Stimulated activated CD8-positive, alpha-beta memory T cell treated with anti-CD3 and anti-CD28 coated beads, Interleukin-2, amount 100 ng/mL, for 1 hour (primary cell): ENCODE measurements around the gene KCNK16.

Experiments used
- DNase-seq, 2 donors: peaks; one replicate each; pipeline ENCODE4 v3.0.0-alpha.2; 2020; ENCODE audit warnings: low read depth in 2 of 2

Gene KCNK16

DNA sequence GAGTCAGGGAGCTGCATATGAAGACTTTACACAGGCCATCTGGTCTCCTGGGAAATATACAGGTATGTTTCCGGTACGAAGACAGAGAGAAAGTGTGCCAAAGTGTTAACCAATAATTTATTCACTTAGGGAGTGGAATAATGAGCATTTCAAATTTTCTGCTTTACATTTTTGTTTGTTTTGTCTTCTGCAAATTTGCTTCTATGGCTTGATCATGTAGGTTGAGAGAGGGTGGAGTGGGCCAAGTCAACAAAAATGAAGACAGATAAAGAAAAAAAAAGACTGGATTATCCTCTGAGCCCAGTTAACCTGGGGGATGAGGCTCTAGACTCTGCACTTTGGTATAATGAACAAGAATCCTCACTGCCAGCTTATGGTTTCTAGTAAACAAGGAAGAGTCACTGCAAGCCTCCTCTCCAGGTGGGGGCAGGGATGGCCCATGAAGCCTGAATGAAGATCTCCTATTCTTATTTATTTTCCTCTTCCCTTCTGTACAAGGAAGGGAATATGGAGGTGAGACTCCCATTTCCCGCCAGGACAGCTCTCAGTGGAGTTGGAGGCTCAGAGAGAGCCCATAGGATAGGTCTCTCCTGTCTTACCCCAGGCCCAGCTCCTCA is 46.0 kb downstream of the KCNK16 start:
- no peak for DNase-seq

DNA sequence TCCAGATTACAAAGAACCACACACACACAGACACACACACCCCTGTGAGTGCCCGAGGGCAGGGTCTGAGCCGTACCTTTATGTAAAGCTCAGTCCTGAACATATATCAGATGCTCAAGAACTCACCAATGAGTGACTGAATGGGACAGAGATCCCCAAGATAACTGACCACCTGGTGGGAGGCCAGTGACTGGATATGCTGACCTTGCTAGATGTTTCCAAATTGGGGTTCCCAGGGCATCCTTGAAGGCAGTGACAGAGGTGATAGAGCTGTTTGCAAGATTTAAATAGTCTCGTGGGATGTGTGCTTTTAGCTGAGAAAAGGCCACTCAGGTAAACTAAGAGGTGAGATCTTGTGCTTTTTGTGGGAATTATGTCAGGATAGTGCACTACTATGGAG is 47.6 kb downstream of the KCNK16 start:
- no peak for DNase-seq

DNA sequence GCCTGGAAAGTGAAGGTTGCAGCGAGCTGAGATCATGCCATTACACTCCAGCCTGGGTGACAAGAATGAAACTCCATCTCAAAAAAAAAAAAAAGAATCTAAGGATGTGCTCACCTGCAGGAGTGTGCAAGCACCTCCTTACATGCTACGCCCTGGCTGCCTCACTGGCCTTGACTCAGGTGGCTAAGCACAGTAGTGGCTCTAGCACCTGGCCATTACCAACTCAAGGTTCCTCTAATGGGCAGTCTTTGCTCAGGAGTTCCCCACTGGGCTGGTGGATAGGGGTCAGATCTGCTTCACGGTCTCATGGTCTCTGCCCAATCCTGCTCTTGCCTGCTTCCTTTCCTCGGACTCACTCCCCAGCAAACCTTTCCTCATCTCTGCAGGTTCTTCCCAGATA is 48.0 kb downstream of the KCNK16 start:
- DNase-seq = no peak

DNA sequence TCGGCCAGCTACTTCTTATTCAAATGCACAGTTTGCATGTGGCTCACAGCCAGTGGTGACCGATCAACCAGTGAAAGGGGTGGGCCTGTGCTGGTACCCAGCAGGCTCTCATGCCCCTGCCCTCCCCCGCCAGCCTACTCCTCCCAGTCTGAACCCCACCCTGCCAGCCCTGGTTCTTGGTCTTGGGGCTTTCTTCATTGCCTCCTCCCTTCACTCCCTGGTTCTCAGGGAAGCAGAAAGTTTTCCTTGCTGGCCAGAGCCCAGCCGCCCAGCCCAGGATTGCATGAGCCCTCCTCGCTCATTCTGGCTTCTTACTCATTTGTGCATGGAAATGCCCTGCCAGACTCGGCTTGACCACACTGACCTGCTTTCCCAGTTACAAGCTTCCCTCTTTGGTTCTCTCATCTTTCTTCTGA is 49.1 kb downstream of the KCNK16 start:
- DNase-seq = no peak

DNA sequence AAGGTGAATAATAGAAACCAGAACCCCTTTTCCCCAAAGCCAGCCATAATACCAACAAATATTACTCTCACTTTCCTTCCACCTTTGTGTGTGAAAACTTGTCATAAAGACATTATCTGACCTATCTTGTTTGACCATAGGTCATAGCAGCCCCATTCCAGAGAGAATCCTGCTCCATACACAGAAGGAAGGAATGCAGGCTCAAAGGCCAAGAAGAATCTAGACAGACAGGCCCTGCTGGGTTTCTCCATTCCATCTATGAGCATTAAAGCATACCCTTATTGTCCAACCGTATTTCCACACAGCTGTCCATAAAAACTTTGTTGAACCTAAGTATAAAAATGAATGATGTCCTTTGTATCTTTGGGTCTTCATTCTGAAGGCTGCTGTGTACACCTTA is 52.5 kb downstream of the KCNK16 start:
- no peak for DNase-seq

DNA sequence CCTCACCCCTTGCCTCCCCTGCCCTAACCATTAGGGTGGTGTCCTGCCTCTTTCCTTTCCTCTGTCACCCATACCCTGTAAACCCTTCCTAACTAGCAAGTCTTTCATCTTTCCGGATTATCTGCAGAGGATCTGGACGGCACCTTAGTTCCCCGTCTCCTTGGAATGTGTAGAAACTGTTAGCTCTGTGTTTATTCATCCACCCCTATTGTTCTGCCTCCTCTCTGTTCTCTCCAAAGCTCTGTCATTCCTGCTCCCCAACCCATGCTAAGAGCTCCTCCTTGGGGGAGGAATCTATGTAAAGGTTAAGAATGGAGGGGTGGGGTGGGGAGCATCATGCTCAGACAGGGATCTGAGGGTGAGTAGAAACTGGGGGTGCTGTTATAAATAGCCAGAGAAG is 53.8 kb downstream of the KCNK16 start:
- no peak for DNase-seq

DNA sequence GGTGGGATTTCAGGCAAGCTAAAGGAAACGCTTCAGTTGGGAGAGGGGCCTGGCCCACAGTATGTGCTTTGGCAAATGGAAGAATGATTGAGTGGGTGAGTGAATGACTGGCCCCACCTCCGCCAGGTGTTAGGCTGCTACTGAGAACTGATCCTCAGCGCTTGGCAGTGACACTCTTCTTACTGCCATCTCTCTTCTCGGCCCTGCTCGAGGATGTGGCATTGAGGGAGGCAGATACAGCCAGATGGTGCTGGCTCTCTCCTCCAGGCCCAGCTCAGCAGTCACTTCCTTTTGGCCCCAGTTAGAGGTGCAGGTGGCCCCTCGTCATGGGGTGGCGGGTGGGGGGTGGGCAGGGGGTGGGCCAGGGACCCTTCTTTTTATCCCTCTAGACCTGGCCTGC is 54.3 kb downstream of the KCNK16 start:
- no peak for DNase-seq

DNA sequence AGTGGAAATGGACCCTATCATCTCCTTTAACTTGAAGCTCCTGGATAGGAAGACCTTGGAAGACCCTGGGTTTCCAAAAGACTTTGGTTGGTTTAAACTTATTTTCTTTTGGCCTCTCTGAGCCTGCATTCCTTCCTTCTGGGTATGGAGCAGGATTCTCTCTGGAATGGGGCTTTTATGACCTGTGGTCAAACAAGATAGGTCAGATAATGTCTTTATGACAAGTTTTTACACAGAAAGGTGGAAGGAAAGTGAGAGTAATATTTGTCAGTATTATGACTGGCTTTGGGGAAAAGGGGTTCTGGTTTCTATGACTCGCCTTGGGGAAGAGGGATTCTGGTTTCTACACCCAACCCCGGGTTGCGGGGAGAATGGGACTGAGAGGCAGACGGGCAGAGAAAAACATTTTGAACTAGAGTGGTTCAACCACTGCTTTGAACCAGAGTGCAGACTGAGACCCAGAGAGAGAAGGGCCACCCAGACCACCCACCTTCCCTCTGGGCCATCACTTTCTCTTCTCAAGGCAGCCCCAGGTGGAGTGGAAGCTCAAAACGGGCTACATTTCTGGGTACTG is 55.6 kb downstream of the KCNK16 start:
- no peak for DNase-seq

DNA sequence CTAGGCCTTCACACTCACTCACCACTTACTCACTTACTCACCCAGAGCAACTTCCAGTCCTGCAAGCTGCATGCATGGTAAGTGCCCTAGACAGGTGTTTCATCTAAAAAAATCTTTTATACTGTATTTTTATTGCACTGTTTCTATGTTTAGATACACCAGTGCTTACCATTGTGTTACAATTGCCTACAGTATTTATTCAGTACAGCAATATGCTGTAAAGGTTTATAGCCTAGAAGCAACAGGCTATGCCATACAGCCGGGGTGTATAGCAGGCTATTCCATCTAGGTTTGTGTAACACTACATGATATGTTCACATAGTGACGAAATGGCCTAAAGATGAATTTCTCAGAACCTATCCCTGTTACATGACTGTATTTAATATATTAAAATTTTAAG is 56.1 kb downstream of the KCNK16 start:
- DNase-seq = no peak
